ENCODE measurements around the gene HPS5.

HPS5 gene

DNA sequence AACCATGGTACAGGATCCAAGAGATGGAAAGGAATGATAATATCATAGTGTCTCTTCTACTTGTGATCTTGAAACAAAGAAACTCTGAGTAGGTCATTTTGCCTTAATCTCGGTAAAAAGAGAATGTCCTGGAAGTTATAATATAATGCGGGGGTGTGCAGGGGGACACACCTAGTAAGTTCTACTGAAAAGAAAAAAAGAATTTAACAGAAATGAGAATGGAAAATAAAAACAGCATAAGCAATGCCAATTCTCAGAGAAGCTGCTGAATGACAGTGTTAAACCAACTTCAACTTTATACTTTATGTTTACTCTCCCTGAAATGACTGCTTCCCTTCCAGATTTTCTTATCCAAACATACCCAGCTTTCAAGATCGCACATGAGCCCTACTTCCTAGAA lies 2.0 kb downstream of the HPS5 start:
- no peak for DNase-seq

DNA sequence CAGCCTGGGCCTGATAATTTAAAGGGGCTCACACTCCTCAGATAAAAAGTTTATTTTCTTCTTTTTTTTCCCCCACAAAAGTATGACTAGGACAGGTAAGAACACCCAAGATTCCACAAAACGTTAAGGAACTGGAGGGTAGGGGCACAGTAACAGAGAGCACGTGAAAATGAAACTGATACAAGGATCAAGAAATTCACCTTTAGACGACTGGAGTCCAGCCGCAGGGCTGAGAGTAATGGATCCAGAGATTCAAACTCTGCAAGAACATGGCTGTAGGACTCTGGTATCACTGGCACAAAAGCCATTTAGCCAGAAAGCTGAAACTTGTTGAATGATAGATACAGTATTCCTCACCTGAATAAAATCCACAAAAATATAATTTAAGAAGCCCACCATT lies 4.4 kb downstream of the HPS5 start:
- DNase-seq = no peak

DNA sequence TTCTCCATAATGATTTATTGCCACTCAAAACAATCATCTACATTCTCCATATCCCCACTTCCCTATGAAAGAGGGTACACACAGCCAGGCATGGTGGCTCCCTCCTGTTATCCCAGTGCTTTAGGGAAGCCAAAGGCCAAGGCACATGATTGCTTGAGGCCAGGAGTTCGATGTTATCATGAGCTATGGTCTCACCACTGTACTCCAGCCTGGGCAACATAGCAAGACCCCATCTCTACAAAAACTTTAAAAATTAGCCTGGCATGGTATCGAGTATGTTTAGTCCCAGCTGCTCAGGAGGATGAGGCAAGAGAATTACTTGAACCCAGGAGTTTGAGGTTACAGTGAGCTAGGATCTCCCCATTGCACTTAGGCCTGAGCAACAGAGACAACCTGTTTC lies 6.0 kb downstream of the HPS5 start:
- DNase-seq = no peak

DNA sequence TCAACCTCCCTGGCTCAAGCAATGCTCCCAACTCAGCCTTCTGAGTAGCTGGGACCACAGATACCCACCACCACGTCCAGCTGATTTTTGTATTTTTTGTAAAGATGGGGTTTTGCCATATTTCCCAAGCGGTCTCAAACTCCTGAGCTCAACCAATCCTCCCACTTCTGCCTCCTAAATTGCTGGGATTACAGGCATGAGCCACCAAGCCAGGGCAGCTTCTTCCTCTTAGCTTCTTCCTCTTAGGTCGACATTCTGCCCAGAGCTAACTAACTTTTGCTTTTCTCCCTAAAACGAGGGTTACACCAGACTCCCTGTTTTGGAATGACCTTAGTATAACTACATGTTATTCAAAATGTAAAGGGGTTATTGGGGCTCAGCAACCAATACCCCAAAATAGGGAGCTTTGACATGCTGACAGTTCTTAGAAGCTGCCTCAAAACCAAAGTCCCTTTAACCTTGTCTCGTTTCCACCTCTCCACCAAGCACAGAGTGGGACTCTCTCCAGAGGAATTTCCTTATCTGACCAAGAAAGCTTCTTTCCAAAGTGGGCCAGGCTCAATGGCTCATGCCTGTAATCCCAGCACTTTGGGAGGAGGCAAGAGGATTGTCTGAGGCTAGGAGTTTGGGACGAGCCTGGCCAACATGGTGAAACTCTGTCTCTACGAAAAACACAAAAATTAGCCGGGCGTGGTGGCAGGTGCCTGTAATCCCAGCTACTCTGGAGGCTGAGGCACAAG lies 7.0 kb downstream of the HPS5 start:
- DNase-seq = no peak

DNA sequence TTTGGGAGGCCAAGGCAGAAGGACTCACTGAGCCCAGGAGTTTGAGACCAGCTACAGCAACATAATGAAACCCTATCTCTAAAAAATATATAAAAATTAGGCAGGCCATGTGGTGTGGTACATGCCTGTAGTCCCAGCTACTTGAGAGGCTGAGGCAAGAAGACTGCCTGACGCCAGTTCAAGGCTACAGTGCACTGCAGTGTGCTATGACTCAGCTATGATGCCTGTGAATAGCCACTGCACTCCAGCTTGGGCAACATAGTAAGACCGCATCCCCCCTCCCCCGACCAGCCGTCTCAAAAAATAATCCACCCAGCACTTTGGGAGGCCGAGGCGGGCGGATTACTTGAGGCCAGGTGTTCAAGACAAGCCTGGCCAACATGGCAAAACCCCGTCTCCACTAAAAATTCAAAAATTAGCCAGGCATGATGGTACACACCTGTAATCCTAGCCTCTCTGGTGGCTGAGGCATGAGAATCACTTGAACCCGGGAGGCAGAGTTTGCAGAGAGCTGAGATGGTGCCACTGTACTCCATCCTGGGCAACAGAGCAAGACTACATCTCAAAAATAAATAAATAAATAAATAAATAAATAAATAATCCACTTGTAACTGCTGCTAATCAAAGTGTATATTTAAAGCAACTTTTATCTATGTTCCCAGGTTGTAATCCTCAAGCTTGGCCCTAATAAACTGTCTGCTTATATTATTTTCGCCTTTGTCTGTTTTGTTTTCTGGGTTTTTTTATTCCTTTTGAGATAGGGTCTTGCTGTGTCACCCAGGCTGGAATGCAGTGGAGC lies 7.8 kb downstream of the HPS5 start:
- DNase-seq = no peak

DNA sequence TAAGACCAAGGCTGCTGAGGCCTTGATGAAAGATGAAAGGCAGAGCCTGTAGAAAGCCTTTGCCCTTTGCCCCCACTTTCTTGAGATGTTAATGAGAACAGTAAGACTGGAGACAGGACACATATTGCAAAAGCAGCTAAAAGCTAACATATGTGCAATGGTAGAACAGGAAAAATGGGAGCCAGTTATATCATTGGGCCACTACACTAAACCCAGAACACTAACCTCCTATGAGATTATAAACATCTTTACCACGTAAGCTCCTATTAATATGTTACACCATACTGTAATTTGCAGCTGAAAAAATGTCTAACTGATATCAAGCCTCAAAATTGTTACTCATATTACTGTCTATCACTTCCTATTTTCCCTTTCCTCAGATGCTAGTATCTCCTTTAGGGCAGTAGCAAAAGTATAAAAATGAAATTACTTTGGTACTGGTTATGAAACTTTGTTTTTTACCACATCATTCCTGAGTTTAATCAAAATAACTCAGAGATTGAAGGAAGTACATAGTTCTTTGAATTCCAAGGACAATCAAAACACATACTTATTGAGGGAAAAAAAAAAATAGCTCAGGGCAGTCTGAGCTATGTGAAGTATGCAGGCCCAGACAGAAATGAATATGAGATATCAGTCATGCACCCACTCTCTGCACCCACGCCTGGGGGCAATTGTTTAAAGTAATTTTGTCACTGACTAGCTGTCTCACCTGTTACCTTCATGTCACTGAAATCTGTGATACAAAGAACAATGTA lies 9.1 kb downstream of the HPS5 start:
- no peak for DNase-seq

DNA sequence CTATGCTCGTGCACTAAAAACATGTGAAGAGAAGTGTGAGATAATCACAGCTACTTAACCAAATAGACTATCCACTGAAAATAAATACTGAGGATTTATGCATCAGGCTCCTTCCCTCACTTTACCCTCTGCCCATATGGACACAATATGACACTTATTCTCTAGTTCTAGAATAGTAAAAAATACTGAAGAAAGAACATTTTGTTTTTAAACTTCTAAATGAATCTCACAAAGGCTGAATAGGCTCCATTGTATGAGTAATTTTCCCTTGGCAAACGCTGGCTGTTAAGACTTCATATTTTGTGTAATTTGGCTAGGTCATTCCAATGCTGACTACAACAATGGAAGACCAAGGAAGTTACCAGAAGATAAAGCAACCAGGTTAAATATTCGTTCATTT lies 9.9 kb downstream of the HPS5 start:
- no peak for DNase-seq

DNA sequence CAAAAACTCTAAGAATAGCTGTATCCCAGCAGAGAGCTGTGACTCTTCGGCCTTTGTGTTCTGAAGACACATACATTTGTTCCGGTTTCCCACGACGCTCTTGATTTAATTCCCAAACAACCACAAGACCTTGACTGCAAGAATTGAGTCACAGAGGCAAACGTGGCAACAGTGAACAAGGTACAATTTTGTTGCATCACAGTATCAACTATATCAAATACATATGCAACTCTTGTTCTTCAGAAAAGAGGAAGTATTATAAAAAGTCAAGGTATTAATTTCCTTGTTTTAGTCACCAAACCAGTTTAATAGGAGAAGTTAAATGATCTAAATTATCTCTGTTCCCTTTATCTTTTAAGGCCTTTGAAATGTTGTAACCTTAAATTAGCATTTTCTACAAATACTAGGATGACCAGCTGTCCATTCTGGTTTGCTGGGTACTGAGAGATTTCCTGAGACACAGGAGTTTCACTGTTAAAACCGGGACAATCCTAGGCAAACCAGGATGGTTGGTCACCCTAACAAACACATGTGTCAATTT lies 11.1 kb downstream of the HPS5 start:
- no peak for DNase-seq

DNA sequence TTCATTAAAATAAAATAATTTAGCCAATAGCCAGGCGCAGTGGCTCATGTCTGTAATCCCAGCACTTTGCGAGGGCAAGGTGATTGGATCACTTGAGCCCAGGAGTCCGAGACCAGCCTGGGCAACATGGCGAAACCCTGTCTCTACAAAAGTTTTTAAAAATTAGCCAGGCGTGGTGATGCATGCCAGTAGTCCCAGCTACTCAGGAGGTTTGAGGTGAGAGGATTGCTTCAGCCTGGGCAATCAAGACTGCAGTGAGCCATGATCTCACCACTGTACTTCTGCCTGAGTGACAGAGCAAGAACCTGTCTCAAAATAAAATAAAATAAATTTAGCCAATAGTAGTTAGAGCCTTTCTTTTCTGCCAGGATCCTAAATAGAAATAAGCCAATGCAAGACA lies 12.2 kb downstream of the HPS5 start:
- DNase-seq = no peak

DNA sequence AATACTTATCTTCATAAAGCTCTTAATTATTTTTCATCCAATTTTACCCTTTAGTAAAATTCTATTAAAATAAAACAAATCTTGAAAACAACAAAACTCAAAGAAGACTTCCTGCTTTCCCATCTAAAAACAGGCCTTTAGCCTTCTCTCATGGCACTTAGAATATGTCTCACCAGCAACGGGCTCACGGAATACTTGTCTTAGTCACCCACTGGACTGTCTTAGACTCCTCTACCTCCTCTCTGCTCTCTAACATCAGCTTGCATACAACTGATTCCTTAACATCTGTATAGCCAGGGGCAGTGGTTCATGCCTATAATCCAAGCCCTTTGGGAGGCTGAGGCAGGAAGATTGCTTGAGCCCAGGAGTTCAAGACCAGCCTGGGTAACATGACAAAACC lies 13.7 kb downstream of the HPS5 start:
- DNase-seq = no peak

DNA sequence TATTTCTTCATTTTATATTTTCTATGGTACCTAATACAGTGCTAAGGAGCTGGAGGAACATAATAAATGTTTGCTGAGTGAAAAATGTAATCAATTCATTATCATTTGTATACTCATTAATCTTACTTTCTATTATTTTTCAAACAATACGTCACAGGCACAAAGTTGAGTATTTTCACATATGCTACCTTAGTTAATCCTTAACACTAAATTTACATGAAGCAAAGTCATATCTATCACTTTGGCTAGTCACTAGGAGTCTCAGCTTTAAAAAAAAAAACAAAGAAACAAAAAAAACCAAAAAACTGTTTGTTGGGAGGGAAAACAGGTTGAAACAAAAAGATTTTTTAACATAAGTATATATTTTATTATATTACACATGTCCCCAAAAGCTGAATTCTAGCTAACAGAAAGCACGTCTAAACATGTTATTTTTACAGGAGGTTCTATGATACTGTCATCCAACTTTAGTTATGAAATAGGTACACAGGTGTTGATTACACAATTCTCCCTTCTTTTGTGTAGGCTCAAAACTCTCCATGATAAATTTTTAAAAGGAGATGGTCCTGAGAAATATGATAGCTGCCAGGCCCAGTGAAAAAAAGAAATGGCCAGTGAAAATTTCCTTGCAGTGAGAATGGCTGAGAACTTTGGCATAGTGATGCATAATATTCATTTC lies 14.3 kb downstream of the HPS5 start:
- no peak for DNase-seq

DNA sequence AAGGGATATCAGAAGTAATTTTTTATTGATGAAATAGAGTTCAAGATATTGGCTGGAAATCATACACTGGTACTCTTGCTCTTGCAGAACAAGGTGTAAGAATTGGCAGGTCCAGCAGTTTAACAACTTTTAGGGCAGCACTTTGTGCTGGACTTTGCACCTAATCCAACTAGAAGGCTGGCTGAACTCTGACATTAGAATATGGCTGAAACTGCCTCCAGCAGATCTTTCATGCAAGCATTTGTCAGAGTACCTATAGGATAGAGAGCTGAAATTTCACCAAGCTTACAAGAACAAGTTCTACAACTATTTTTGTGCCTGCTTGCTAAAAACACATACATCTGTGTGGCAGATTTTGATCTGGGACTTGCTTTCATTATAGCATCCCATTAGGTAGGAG lies 17.2 kb downstream of the HPS5 start:
- no peak for DNase-seq

DNA sequence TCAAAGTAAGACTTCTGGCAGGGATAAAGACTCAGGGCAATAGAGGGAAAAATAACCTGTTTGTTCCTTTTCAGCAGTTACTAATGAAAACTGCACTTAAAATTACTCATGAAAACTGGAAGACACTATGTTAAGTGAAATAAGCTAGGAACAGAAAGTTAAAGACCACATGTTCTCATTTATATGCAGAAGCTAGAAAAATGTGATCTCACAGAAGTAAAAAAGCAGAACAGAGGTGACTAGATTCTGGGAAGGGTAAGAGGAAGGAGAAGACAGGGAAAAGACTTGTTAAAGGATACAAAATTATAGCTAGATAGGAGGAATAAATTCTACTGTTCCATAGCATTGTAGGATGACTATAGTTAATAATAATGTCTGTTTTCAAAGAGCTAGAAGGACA lies 22.2 kb downstream of the HPS5 start:
- DNase-seq = no peak

DNA sequence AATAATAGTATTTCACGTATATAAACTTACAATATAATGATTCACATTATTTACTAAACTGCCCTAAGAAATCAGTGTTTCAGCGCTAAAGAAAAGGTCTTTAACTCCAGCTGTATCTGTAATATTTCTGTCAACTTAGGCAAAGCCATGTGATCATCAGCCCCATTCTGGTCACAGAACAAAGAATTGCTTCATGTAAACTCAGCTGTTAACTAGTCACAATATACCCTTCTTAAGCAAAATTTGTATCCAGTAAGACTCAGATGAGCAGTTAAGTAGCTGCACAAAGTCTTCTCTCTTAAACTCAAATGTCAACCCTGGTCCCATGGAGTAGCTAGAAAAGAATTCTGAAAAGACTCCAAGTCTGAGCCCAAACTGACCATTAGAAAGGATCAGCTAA lies 26.6 kb downstream of the HPS5 start:
- DNase-seq = no peak

DNA sequence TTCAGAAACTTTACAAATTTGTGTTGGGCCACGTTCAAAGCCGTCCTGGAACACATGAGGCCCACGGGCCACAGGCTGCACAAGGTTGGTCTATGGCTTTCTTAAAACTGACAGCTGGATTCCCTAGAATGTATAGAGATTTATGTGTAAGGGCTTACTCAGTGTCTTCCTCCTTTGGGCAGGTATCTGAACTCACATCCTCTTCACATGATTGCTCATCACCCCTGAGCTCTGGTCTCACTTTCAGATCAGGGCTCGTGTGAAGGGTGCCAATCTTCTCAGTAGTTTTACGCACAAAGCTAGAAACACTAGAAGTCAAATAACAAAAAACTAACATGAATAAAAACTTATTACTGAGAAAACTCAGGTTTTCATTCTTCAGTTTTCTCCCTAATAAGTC lies 27.1 kb downstream of the HPS5 start:
- no peak for DNase-seq

DNA sequence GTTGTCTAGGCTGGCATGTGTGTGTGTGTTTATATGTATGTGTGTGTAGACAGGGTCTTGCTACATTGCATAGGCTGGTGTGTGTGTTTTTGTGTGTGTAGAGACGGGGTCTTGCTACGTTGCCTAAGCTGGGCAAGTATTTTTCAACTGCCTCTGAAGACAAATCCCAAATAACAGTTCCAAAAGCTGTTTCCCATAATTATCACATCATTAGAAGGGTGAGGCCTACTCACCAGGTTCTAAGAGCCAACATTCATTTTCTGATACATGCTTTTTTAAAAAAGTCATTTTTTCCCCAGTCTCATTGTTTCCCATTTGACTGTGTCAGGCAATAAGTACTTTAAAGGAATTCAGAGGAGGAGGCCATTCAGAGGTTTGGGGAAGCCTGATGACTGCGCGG lies 33.0 kb downstream of the HPS5 start:
- no peak for DNase-seq

DNA sequence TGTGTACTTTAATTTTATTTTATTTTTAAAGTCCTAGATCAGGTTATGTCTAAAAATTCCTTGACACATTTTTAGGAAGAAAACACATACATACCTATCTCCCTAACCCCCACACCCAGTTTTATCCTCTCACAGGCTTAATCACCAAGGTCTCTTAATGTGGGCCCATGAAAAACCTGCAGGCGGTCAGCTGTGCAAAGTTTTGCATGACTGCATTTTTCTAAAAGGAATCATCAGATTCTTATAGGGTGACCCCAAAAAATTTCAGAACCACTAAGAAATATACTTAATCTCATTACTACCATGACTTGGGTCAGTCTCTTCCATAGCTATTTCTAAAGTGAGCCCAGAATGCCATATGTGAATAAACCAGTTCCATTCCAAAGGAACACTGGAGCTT lies 36.1 kb downstream of the HPS5 start:
- no peak for DNase-seq

DNA sequence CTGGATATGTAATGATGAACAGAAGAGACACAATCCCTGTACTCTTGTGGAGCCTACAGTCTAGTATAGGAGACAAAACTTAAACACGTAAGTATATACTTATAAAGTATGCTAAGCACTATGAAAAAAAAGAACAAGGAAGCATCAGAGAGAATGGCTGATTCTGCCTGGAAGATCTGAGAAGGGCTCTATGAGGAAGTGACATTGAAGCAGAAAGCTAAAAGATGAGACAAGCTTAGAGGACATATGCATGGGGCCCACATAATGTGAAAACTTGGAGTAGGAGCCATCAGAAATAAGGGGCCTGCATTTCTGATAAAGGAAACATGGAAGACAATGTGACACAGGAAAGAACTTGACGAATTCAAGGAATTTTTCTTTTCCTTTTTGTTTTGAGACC lies 39.3 kb downstream of the HPS5 start:
- DNase-seq = no peak

DNA sequence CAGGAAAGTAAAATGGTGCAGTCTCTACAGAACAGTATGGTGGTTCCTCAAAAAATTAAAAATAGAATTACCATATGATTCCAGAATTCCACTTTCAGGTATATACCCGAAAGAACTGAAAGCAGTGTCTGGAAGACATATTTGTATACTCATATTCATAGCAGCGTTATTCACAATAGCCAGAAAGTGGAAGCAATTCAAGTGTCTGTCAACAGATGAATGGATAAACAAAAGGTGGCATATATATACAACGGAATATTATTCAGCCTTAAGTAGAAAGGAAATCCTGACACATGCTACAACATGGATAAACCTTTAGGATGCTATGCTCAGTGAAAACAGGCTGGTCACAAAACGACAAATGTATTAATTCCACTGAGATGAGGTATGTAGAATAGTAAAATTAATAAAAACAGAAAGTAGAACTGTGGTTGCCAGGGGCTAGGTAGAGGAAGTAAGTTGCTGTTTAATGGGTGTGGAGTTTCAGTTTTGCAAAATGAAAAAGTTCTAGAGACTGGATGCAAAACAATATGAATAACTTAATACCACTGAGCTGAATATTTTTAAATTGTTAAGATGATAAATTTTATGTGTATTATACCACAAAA lies 41.4 kb downstream of the HPS5 start:
- DNase-seq = no peak

DNA sequence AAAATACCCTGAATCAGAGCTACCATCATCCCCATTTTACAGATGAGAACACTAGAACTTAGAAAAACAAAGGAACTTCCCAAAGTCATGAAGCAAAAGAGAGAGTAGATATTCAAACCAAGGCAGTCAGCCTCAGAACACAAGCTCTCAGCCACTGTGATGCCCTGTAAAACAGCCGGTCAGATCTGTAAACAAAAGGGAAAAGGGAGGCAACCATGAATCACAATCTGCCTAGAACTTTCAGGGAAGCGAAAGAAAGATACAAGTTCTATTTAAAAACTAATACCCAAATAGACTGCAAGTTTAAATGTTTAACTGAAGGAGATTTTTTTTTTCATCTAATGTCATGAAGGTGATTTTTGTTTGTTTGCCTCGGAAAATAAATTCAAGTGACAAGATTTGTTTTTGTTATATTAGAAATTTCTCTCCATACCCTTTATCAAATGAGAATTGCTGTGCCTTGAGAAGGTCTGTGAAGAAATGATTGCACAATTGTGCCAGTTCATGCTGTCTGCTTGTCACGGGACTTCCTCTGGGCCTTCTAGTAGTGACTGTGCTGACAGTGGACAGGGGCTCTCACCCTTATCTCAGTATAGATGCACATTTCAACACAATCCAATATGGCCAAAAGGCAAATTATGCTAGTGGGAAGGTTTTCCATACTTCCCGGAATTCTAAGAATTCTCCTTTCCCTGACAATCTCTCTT lies 44.2 kb downstream of the HPS5 start:
- DNase-seq = no peak

DNA sequence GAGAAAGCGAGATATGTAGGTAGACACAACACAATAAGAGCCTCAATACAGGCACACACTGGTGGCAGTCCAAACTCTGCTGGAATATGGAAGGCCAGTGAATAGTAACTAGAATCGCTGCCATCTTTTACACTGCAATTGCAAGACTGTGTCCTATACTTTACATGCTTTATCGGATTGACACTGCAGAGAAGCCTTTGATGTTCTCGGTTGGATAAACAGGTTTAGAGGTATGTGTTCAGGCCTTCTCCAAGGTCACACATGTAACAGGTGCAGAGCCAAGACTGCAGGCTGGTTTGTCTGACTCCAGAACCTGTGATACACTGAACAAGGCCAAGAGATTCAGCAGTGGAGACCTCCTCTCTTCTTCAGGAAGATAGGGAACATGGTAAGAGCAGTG lies 50.7 kb downstream of the HPS5 start:
- DNase-seq = no peak

DNA sequence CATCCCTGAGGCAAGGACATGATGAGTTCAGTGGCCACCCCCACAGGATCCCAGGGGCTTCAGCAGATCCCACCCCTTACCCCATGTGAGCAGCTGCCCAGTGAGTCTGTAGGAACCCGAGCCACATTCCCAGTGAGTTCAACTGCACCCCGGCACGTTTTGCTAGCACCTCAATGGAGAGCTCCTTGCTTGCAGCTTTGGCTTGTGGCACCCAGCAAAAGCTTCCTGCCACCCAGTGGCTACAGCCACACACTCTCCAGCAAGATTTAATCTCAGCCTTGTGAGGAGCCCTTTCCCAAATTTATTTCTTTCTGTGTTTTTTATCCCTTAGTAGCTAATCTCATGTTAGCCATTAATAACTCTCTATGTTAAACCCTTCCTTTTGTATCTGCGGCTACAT lies 51.8 kb downstream of the HPS5 start:
- no peak for DNase-seq

Data from NCI-H1092 treated with DMSO at 0.1 percent for 48 hours (cell line).